Neural cell (in vitro differentiated cells): ENCODE results near the gene LRBA. TPM values are rescaled to one million over a fixed set of nuclear protein-coding genes. Genes with fewer than 3 reads are reported as not detected.

ENCODE experiments used
- H2AFZ ChIP-seq: fragments of 200-600, 300-800 bp; sonication (generic), shearing (Covaris generic); 2 replicates; pipeline ENCODE4 v1.6.0; 2014; ENCODE audit warnings: low read depth, mild to moderate bottlenecking, antibody characterized with exemption, low read length, moderate library complexity
- H3F3A ChIP-seq: fragments of 200-600 bp; shearing (Covaris generic); 2 replicates; pipeline ENCODE4 v1.6.1; 2016; ENCODE audit warnings: mild to moderate bottlenecking, moderate library complexity, mixed read lengths, antibody characterized with exemption, low read length; ENCODE audit not compliant: insufficient read depth, poor library complexity, severe bottlenecking
- H3K27ac ChIP-seq: fragments of 200-600, 300-800 bp; sonication (generic), shearing (Covaris generic); 2 replicates; pipeline ENCODE4 v1.5.1; 2014; ENCODE audit warnings: mild to moderate bottlenecking, low read length, moderate library complexity
- H3K27me3 ChIP-seq: fragments of 300-800, 200-600 bp; sonication (generic), shearing (Covaris generic); 2 replicates; pipeline ENCODE4 v1.6.0; 2014; ENCODE audit warnings: mild to moderate bottlenecking, low read depth, low read length, moderate library complexity; ENCODE audit not compliant: insufficient read depth
- H3K36me3 ChIP-seq: fragments of 300-800, 200-600 bp; sonication (generic), shearing (Covaris generic); 2 replicates; pipeline ENCODE4 v1.5.1; 2014; ENCODE audit warnings: mild to moderate bottlenecking, antibody characterized with exemption, low read length, moderate library complexity; ENCODE audit not compliant: insufficient read depth
- H3K4me2 ChIP-seq: fragments of 300-800, 200-600 bp; sonication (generic), shearing (Covaris generic); 2 replicates; pipeline ENCODE4 v1.6.0; 2014; ENCODE audit warnings: mild to moderate bottlenecking, low read length
- H3K4me3 ChIP-seq: fragments of 300-800, 200-600 bp; sonication (generic), shearing (Covaris generic); 2 replicates; pipeline ENCODE4 v1.5.1; 2014; ENCODE audit warnings: mild to moderate bottlenecking, low read length, moderate library complexity
- H3K79me2 ChIP-seq: fragments of 200-600 bp; shearing (Covaris generic); replicated peaks from 2 replicates; pipeline ENCODE4 v1.6.0; 2014; ENCODE audit warnings: mild to moderate bottlenecking, low read length, moderate library complexity; ENCODE audit not compliant: insufficient read depth
- H3K9ac ChIP-seq: fragments of 300-800, 200-600 bp; sonication (generic), shearing (Covaris generic); 2 replicates; pipeline ENCODE4 v1.6.1; 2016; ENCODE audit warnings: mild to moderate bottlenecking, low read length, mixed read lengths
- H3K9me2 ChIP-seq: fragments of 200-600 bp; shearing (Covaris generic); 2 replicates; pipeline ENCODE4 v1.6.1; 2016; ENCODE audit warnings: mild to moderate bottlenecking, low read length, mixed read lengths; ENCODE audit not compliant: insufficient read depth
- H3K9me3 ChIP-seq: fragments of 200-600, 300-800 bp; sonication (generic), shearing (Covaris generic); 2 replicates; pipeline ENCODE4 v1.6.1; 2016; ENCODE audit warnings: mild to moderate bottlenecking, mixed run types, low read length, moderate library complexity, mixed read lengths
- H4K20me1 ChIP-seq: fragments of 200-600 bp; shearing (Covaris generic); 2 replicates; pipeline ENCODE4 v1.6.1; 2016; ENCODE audit warnings: mild to moderate bottlenecking, mixed run types; ENCODE audit not compliant: insufficient read depth
- CTCF ChIP-seq: fragments of 450-650 bp; IDR thresholded peaks from 2 replicates; pipeline ENCODE4 v1.5.1; 2014; ENCODE audit warnings: antibody characterized with exemption, mild to moderate bottlenecking, moderate library complexity; ENCODE audit not compliant: poor library complexity, severe bottlenecking
- EP300 ChIP-seq: fragments of 450-650 bp; conservative IDR thresholded peaks from 2 replicates; pipeline ENCODE4 v1.6.1; 2014; ENCODE audit warnings: antibody characterized with exemption, mild to moderate bottlenecking, moderate library complexity; ENCODE audit not compliant: poor library complexity, severe bottlenecking
- EZH2 ChIP-seq: fragments of 200-600, 300-800 bp; shearing (Covaris generic), sonication (generic); IDR thresholded peaks from 2 replicates; pipeline ENCODE4 v1.6.1; 2014; ENCODE audit warnings: antibody characterized with exemption, low read length, borderline replicate concordance, mild to moderate bottlenecking; ENCODE audit not compliant: insufficient read depth, poor library complexity, severe bottlenecking
- MXI1 ChIP-seq: fragments of 450-650 bp; conservative IDR thresholded peaks from 2 replicates; pipeline ENCODE4 v1.6.1; 2014; ENCODE audit warnings: antibody characterized with exemption, mild to moderate bottlenecking; ENCODE audit not compliant: poor library complexity, severe bottlenecking
- POLR2AphosphoS5 ChIP-seq: IDR thresholded peaks from 2 replicates; pipeline ENCODE4 v1.6.1; 2012
- RAD21 ChIP-seq: fragments of 450-650 bp; conservative IDR thresholded peaks from 2 replicates; pipeline ENCODE4 v1.6.1; 2014; ENCODE audit warnings: antibody characterized with exemption, mild to moderate bottlenecking, moderate library complexity
- REST ChIP-seq: IDR thresholded peaks from 2 replicates; pipeline ENCODE4 v1.6.1; 2012; ENCODE audit warnings: borderline replicate concordance
- SMC3 ChIP-seq: fragments of 450-650 bp; conservative IDR thresholded peaks from 2 replicates; pipeline ENCODE4 v1.6.1; 2014; ENCODE audit warnings: antibody characterized with exemption, mild to moderate bottlenecking, moderate library complexity; ENCODE audit not compliant: poor library complexity
- TAF1 ChIP-seq: IDR thresholded peaks from 2 replicates; pipeline ENCODE4 v1.6.1; 2012; ENCODE audit warnings: low read depth
- polyA plus RNA-seq: library from polyadenylated mRNA; depleted of rRNA; stranded (reverse); fragments of >200 nt; gene quantifications from 2 replicates; pipeline ENCODE4 v1.2.3, GENCODE V29; 2014

The LRBA gene
- polyA plus RNA-seq, 1 donor from 2014 or later, result 7.1 TPM

- H3K27ac ChIP-seq, result no peak overlapping the region
- TF ChIP-seq CTCF, result no peak
- TF ChIP-seq MXI1, result no peak
- no peak for TF ChIP-seq EP300
- TF ChIP-seq EZH2, result no peak
- no peak for TF ChIP-seq POLR2AphosphoS5
- TF ChIP-seq TAF1, result no peak
These were observed 783.8 kb downstream of the LRBA start for GRCh38 chr4:150231107-150231770.

DNA sequence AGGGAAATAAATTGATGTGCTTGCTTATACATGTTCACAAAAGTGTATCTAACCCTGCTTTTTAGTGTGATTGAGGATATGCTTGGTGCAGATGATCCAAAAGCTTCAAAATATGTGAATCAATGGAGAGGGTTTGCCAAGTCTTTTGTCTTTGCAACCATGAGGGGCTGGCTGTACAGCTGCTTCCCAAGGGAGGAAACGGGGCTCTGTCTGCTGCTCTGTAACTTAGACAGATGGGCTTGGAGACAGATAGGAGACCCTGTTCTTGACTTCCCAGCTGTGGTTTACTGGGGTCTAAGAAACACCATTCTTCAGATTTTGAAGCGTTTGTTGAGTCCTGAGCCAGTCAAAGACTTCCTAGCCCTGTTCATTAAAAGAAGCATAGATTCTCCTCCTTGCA is 784.5 kb downstream of the LRBA start:
- Histone ChIP-seq H3K79me2 (no peaks in the 10 kb centered on the region), H3F3A (no peaks in the 10 kb centered on the region), H3K27me3 (no peaks in the 10 kb centered on the region), H3K27ac (no peak overlapping the region), H3K4me2 (no peak overlapping the region), H3K9me3 (no peaks in the 10 kb centered on the region), H3K9ac (no peak overlapping the region), H3K36me3 (peaks cover 15% of the 10 kb centered on the region), H3K4me3 (no peak overlapping the region), H2AFZ (no peak overlapping the region), H4K20me1 (no peaks in the 10 kb centered on the region), H3K9me2 (no peaks in the 10 kb centered on the region)
- no peak for TF ChIP-seq EP300
- no peak for TF ChIP-seq EZH2
- no peak for TF ChIP-seq REST
- TF ChIP-seq TAF1, result no peak
- TF ChIP-seq SMC3, result no peak
- no peak for TF ChIP-seq MXI1

More at GRCh38 chr4:150231107-150231770, 783.8 kb downstream of the LRBA start:
- Histone ChIP-seq H3K9ac (no peak overlapping the region), H3K27me3 (no peaks in the 10 kb centered on the region), H3F3A (no peaks in the 10 kb centered on the region), H3K79me2 (no peaks in the 10 kb centered on the region), H3K9me2 (no peaks in the 10 kb centered on the region), H3K36me3 (peaks cover 11% of the 10 kb centered on the region), H2AFZ (no peak overlapping the region), H3K9me3 (no peaks in the 10 kb centered on the region), H3K4me2 (no peak overlapping the region), H3K4me3 (no peak overlapping the region), H4K20me1 (no peaks in the 10 kb centered on the region)

DNA sequence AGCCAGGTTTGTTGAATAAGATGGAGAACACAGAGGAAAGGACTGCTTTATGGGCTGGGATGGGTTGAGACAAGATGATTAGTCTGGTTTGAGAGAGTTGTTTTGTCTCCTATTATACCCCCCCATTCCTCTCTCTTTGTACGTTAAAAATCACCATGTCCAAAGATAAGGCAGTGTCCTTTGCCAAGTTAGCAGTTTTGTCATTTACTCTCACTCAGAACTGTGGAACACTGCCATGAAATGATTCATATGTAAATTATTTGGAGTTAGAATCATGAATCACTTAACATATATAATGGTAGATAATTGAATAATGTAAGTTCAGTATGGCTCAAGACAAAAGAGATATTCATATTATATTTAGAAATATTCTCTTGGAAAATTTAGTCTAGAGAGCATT is 785.6 kb downstream of the LRBA start:
- Histone ChIP-seq H2AFZ (no peak overlapping the region), H3K79me2 (no peaks in the 10 kb centered on the region), H3K27ac (no peak overlapping the region), H4K20me1 (no peaks in the 10 kb centered on the region), H3K9ac (no peak overlapping the region), H3K9me2 (no peaks in the 10 kb centered on the region), H3K9me3 (no peaks in the 10 kb centered on the region), H3K4me2 (no peak overlapping the region), H3K36me3 (peaks cover 22% of the 10 kb centered on the region), H3F3A (no peaks in the 10 kb centered on the region), H3K27me3 (no peaks in the 10 kb centered on the region), H3K4me3 (no peak overlapping the region)
- TF ChIP-seq CTCF (no peak), SMC3 (no peak), POLR2AphosphoS5 (no peak), MXI1 (no peak), EZH2 (no peak), EP300 (no peak), REST (no peak), TAF1 (no peak), RAD21 (no peak)
